HUES48 (cell line): ENCODE data around the gene LAMA5.

Experiments used
- H3K27ac ChIP-seq: one replicate; pipeline ENCODE4 v1.7.0; 2013; ENCODE audit warnings: low read depth, low read length, inconsistent platforms
- H3K27me3 ChIP-seq: 2 replicates; pipeline ENCODE4 v1.6.1; 2013; ENCODE audit warnings: mild to moderate bottlenecking, low read length; ENCODE audit not compliant: control insufficient read depth, insufficient read depth
- H3K36me3 ChIP-seq: 2 replicates; pipeline ENCODE4 v1.6.1; 2013; ENCODE audit warnings: low read length; ENCODE audit not compliant: control insufficient read depth, insufficient read depth
- H3K4me1 ChIP-seq: 2 replicates; pipeline ENCODE4 v1.6.1; 2013; ENCODE audit warnings: mild to moderate bottlenecking, low read length; ENCODE audit not compliant: control insufficient read depth, insufficient read depth
- H3K4me3 ChIP-seq: 2 replicates; pipeline ENCODE4 v1.5.1; 2013; ENCODE audit warnings: mild to moderate bottlenecking, low read depth, low read length
- H3K9ac ChIP-seq: 2 replicates; pipeline ENCODE4 v1.6.1; 2013; ENCODE audit warnings: mild to moderate bottlenecking, low read depth, low read length, moderate library complexity
- H3K9me3 ChIP-seq: 2 replicates; pipeline ENCODE4 v1.6.1; 2013; ENCODE audit warnings: low read length; ENCODE audit not compliant: control insufficient read depth, insufficient read depth

The LAMA5 gene

GRCh38 chr20:62404112-62404665, 37.1 kb upstream of the LAMA5 start:
- no peaks in the 10 kb centered on the region for H3K9me3 ChIP-seq
- no peak overlapping the region for H3K27ac ChIP-seq
- peaks cover 6% of the 10 kb centered on the region; the same call in 1 of the 2 replicates for H3K27me3 ChIP-seq
- H3K36me3 ChIP-seq, result peaks cover 6% of the 10 kb centered on the region; the same call in 1 of the 2 replicates
- H3K4me3 ChIP-seq, result no peak overlapping the region
- no peak overlapping the region for H3K9ac ChIP-seq
- H3K4me1 ChIP-seq, result peaks cover 6% of the 10 kb centered on the region; the same call in 1 of the 2 replicates

DNA sequence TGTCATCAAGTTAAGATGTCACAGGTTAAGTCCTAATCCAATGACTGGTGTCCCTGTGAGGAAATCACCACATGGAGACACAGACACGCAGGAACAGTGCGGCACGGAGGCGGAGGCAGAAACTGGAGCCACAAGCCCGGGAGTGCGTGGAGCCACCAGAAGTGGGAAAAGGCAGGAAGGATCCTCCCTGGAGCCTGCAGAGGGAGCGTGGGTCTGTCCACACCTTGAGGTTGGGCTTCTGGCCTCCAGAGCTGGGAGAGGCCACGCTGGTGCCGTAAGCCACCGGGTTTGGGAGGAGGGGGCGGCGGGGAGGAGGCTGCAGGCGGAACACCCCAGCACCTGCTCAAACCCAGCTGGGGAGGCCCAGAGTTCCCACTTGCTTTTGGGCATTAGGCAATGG, 36.2 kb upstream of the LAMA5 start:
- peaks cover 6% of the 10 kb centered on the region; the same call in 1 of the 2 replicates for H3K4me1 ChIP-seq
- H3K9ac ChIP-seq, result no peak overlapping the region
- no peak overlapping the region for H3K4me3 ChIP-seq
- no peak overlapping the region for H3K27ac ChIP-seq
- no peaks in the 10 kb centered on the region for H3K9me3 ChIP-seq
- H3K27me3 ChIP-seq, result peaks cover 6% of the 10 kb centered on the region; the same call in 1 of the 2 replicates
- peaks cover 6% of the 10 kb centered on the region; the same call in 1 of the 2 replicates for H3K36me3 ChIP-seq

- no peaks in the 10 kb centered on the region for H3K9me3 ChIP-seq
- no peak overlapping the region for H3K4me3 ChIP-seq
- H3K27me3 ChIP-seq, result no peaks in the 10 kb centered on the region
- no peak overlapping the region for H3K9ac ChIP-seq
- no peak overlapping the region for H3K27ac ChIP-seq
- peaks cover 6% of the 10 kb centered on the region; the same call in 1 of the 2 replicates for H3K4me1 ChIP-seq
- peaks cover 6% of the 10 kb centered on the region; the same call in 1 of the 2 replicates for H3K36me3 ChIP-seq
These were observed 35.5 kb upstream of the LAMA5 start for GRCh38 chr20:62402456-62403150.

DNA sequence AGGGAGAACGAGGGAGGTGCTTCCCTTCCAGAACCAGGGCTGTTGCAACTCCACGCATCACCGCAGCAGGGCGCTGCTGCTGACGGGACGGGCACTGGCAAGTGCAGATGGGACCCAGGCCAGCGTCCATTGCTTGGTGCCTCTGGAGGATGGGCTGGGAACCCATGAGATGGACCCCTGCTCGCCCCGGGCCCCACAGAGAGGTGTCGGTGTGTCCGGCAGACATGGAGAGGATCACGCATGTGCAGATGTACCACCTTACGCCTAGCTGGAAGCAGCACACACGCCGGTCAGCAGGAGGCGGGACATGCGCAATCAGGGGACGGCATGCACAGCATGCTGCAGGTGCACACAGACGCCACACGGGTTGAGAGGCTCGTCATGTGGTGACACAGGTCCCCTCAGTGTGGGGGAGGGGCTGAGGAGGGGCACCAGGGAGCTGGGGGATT, 34.2 kb upstream of the LAMA5 start:
- no peaks in the 10 kb centered on the region for H3K27me3 ChIP-seq
- H3K9me3 ChIP-seq, result no peaks in the 10 kb centered on the region
- no peak overlapping the region for H3K4me3 ChIP-seq
- H3K27ac ChIP-seq, result no peak overlapping the region
- H3K36me3 ChIP-seq, result peaks cover 6% of the 10 kb centered on the region; the same call in 1 of the 2 replicates
- 0 out of 2 replicates have a peak, but pooled peaks cover 3% of the 10 kb centered on the region for H3K4me1 ChIP-seq
- no peak overlapping the region for H3K9ac ChIP-seq

GRCh38 chr20:62400541-62400940, 33.4 kb upstream of the LAMA5 start:
- Histone ChIP-seq H3K4me1 (no peaks in the 10 kb centered on the region), H3K9me3 (no peaks in the 10 kb centered on the region), H3K9ac (no peak overlapping the region), H3K36me3 (peaks cover 6% of the 10 kb centered on the region; the same call in 1 of the 2 replicates), H3K27me3 (no peaks in the 10 kb centered on the region), H3K4me3 (no peak overlapping the region), H3K27ac (no peak overlapping the region)

DNA sequence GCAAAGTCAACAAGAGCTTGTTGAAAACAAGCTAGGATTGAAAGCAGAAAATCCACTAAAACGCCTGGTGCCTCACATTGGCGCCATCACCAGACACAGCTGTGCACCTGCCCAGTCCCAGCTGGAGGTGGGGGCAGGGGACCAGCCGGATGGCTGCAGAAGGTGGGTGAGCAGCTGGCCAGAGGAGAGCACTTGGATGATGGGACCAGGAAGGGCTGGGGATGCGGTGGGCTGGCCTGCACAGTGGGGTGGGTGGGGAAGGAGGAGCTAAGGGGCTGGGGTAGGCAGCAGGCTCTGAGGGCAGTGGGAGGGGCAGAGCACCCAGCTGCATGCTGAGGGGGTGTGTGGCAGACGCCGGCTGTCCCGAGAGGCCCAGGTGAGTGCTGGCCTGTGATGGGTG, 32.9 kb upstream of the LAMA5 start:
- Histone ChIP-seq H3K27ac (no peak overlapping the region), H3K36me3 (peaks cover 6% of the 10 kb centered on the region; the same call in 1 of the 2 replicates), H3K4me1 (no peaks in the 10 kb centered on the region), H3K9ac (no peak overlapping the region), H3K4me3 (no peak overlapping the region), H3K9me3 (no peaks in the 10 kb centered on the region), H3K27me3 (no peaks in the 10 kb centered on the region)

GRCh38 chr20:62398120-62398821, 31.2 kb upstream of the LAMA5 start:
- Histone ChIP-seq H3K9me3 (no peaks in the 10 kb centered on the region), H3K27me3 (no peaks in the 10 kb centered on the region), H3K9ac (no peak overlapping the region), H3K27ac (no peak overlapping the region), H3K36me3 (peaks cover 6% of the 10 kb centered on the region; the same call in 1 of the 2 replicates), H3K4me3 (no peak overlapping the region), H3K4me1 (no peaks in the 10 kb centered on the region)

DNA sequence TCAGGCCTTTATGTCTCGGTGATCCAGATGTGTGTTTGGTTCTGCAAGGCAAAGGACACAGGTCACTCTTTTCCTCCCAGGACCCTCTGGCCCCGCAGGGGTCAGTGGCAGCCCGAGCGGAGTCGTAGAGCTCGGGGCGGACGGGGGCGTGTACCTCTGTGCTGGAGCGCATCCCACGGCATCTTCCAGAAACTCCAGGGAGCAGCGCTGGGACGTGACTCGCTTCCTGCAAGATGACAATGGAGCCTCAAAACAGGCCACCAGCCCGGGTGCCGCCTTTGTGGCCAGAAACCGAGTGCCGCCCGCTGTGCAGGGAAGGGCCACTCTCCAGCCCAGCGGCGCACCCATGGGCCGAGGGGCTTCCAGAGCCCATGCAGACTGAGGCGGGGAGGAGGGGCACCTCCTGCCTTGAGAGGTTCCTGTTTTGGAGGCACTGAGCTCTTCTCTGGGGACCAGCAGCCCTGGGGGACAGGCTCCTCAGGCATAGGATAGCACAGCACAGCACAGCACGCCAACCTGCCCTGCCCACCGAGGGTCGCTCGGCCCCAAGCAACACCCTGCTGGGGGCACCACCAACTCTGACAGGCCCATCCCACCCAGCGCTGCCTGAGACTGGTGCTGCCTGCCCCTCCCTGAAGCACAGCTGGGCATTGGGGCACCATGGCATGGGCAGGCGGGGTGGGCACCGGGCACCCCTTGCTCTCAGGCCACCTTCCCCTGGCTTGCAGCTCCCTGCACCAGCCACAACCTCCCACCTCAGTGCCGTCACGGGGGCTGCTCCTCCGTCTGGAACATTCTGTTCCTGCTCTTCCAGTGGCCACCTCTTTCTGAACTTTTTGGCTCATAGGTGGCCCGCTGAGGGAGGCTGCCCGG, 29.5 kb upstream of the LAMA5 start:
- Histone ChIP-seq H3K27ac (no peak overlapping the region), H3K9me3 (no peaks in the 10 kb centered on the region), H3K27me3 (no peaks in the 10 kb centered on the region), H3K4me1 (no peaks in the 10 kb centered on the region), H3K9ac (no peak overlapping the region), H3K36me3 (no peaks in the 10 kb centered on the region), H3K4me3 (no peak overlapping the region)

- no peak overlapping the region for H3K9ac ChIP-seq
These were observed 28.5 kb upstream of the LAMA5 start for GRCh38 chr20:62395311-62396242.

More at GRCh38 chr20:62395311-62396242, 28.5 kb upstream of the LAMA5 start:
- Histone ChIP-seq H3K4me3 (no peak overlapping the region), H3K4me1 (no peaks in the 10 kb centered on the region), H3K27me3 (no peaks in the 10 kb centered on the region), H3K27ac (no peak overlapping the region), H3K36me3 (no peaks in the 10 kb centered on the region), H3K9me3 (no peaks in the 10 kb centered on the region)
